Esophagus squamous epithelium (tissue), 5 donors: ENCODE data around the gene AOX1. TPM values are rescaled to one million over a fixed set of nuclear protein-coding genes. Genes with fewer than 3 reads are reported as not detected.

ENCODE experiments used
- DNase-seq: peaks from one replicate; lab custom pipeline; 2025; lab: John Stamatoyannopoulos, UW
- H3K27ac ChIP-seq, 4 donors: fragments of 200-600 bp; sonication (generic); one replicate each; pipeline ENCODE4 v1.5.1; 2016 to 2019; ENCODE audit warnings: mild to moderate bottlenecking in 1 of 4
- H3K27me3 ChIP-seq, 4 donors: fragments of 200-600 bp; sonication (generic); 1 replicate in 3 of 4; 2 replicates in 1 of 4; pipeline versions ENCODE4 v1.5.1 to v1.6.0; 2017 to 2021; ENCODE audit warnings: antibody characterized with exemption in 1 of 4
- H3K36me3 ChIP-seq, 3 donors: fragments of 200-600 bp; sonication (generic); one replicate each; pipeline ENCODE4 v1.5.1; 2016 to 2019
- H3K4me1 ChIP-seq, 3 donors: fragments of 200-600 bp; sonication (generic); one replicate each; pipeline ENCODE4 v1.5.1; 2017 to 2019
- H3K4me3 ChIP-seq, 4 donors: fragments of 200-600 bp; sonication (generic); 1 replicate in 3 of 4; 2 replicates in 1 of 4; pipeline ENCODE4 v1.5.1; 2016 to 2019; ENCODE audit warnings: mild to moderate bottlenecking in 2 of 4, moderate library complexity in 1 of 4
- H3K9me3 ChIP-seq, 3 donors: fragments of 200-600 bp; sonication (generic); one replicate each; pipeline ENCODE4 v1.5.1; 2016 to 2019
- CTCF ChIP-seq, 6 experiments: fragments of 450-650 bp in 4 of 6; fragments of 200-600 bp in 2 of 6; sonication (generic) in 2 of 6; IDR thresholded peaks; one replicate each; pipeline ENCODE4 v1.5.1; 2016 to 2019; ENCODE audit warnings: antibody characterized with exemption in 6 of 6, mild to moderate bottlenecking in 4 of 6, moderate library complexity in 4 of 6
- POLR2A ChIP-seq, 4 donors: fragments of 450-650 bp; IDR thresholded peaks; one replicate each; pipeline ENCODE4 v1.6.1; 2017; ENCODE audit warnings: antibody characterized with exemption in 4 of 4, mild to moderate bottlenecking in 4 of 4, moderate library complexity in 3 of 4
- WGBS, 2 donors: methylation state at CpG; one replicate each; pipeline ENCODE4 v1.1.5; 2018; 5-methylcytosine and 5-hydroxymethylcytosine counted together
- intact Hi-C: fragments of 100-400 bp; cut with DNase I; formaldehyde crosslinking; loops from one replicate; pipeline ENCODE4 v1.15.0; 2022
- total RNA-seq, 4 donors: library from RNA; depleted of rRNA; stranded (reverse); fragments of >200 nt; gene quantifications; one replicate each; pipeline ENCODE4 v1.1.0, GENCODE V29; 2016
- donor health status: DM: yes; HTN: yes; CAD: no.

The AOX1 gene
- total RNA-seq, 4 donors from 2014 or later: 3.2 to 69.4 (median 14.6) TPM

GRCh38 chr2:200669308-200669707 is 83.5 kb downstream of the AOX1 start:
- intact Hi-C loops: no loop called here
- no peak overlapping the region for H3K27ac ChIP-seq
- no peaks in the 10 kb centered on the region for H3K27me3 ChIP-seq
- TF ChIP-seq CTCF (IDR thresholded peaks at IDR 0.05) (no peak), POLR2A (IDR thresholded peaks at IDR 0.05) (no peak)
- H3K9me3 ChIP-seq: no peaks in the 10 kb centered on the region
- no peaks in the 10 kb centered on the region for H3K4me1 ChIP-seq
- H3K4me3 ChIP-seq: no peak overlapping the region
- WGBS, 2 donors: 75 to 86% methylated on average over 9 of the region's 9 CpGs
- peaks cover 0 to 6% (median 0%) of the 10 kb centered on the region in 3 donors for H3K36me3 ChIP-seq
- DNase-seq: no peak

GRCh38 chr2:200670313-200670712 is 84.5 kb downstream of the AOX1 start:
- H3K9me3 ChIP-seq: no peaks in the 10 kb centered on the region
- no peaks in the 10 kb centered on the region for H3K4me1 ChIP-seq
- no peak for DNase-seq
- H3K27ac ChIP-seq: no peak overlapping the region
- intact Hi-C loops: no loop called here
- no peak overlapping the region for H3K4me3 ChIP-seq
- WGBS, 2 donors: 49 to 57% methylated on average over 4 of the region's 4 CpGs
- no peaks in the 10 kb centered on the region for H3K27me3 ChIP-seq
- TF ChIP-seq POLR2A (IDR thresholded peaks at IDR 0.05) (no peak), CTCF (IDR thresholded peaks at IDR 0.05) (peak in 1 of 6 experiments; percentile 21)
- H3K36me3 ChIP-seq: peaks cover 0 to 6% (median 0%) of the 10 kb centered on the region in 3 donors

GRCh38 chr2:200670751-200671150 is 84.9 kb downstream of the AOX1 start:
- Histone ChIP-seq H3K27me3 (no peaks in the 10 kb centered on the region), H3K4me1 (no peaks in the 10 kb centered on the region), H3K27ac (no peak overlapping the region), H3K9me3 (no peaks in the 10 kb centered on the region), H3K36me3 (peaks cover 0 to 6% (median 0%) of the 10 kb centered on the region in 3 donors), H3K4me3 (no peak overlapping the region)
- intact Hi-C loops: no loop called here
- 59 to 65% methylated on average over 1 of the region's 1 CpG for WGBS, 2 donors
- TF ChIP-seq POLR2A (IDR thresholded peaks at IDR 0.05) (no peak), CTCF (IDR thresholded peaks at IDR 0.05) (no peak)
- no peak for DNase-seq

- DNase-seq: no peak
- intact Hi-C loops: no loop called here
- H3K4me3 ChIP-seq: no peak overlapping the region
- no peaks in the 10 kb centered on the region for H3K27me3 ChIP-seq
- H3K27ac ChIP-seq: no peak overlapping the region
- H3K9me3 ChIP-seq: no peaks in the 10 kb centered on the region
- H3K4me1 ChIP-seq: peaks cover 0 to 8% (median 3%) of the 10 kb centered on the region in 3 donors
- TF ChIP-seq CTCF (IDR thresholded peaks at IDR 0.05): no peak
- no peak for TF ChIP-seq POLR2A (IDR thresholded peaks at IDR 0.05)
- peaks cover 0 to 6% (median 0%) of the 10 kb centered on the region in 3 donors for H3K36me3 ChIP-seq
- 63 to 79% methylated on average over 5 of the region's 5 CpGs for WGBS, 2 donors
Observed at GRCh38 chr2:200673191-200673590, 87.4 kb downstream of the AOX1 start.

- Histone ChIP-seq H3K4me3 (no peak overlapping the region), H3K9me3 (no peaks in the 10 kb centered on the region), H3K27me3 (no peaks in the 10 kb centered on the region), H3K27ac (no peak overlapping the region), H3K36me3 (peaks cover 0 to 2% (median 0%) of the 10 kb centered on the region in 3 donors), H3K4me1 (peaks cover 0 to 22% (median 7%) of the 10 kb centered on the region in 3 donors)
- intact Hi-C loops: no loop called here
- no peak for TF ChIP-seq CTCF (IDR thresholded peaks at IDR 0.05)
- TF ChIP-seq POLR2A (IDR thresholded peaks at IDR 0.05): no peak
- WGBS, 2 donors: 68 to 73% methylated on average over 7 of the region's 7 CpGs
- no peak for DNase-seq
Observed at GRCh38 chr2:200674837-200675236, 89.0 kb downstream of the AOX1 start.
